DMS 273 treated with DMSO at 0.1 percent for 48 hours (cell line): ENCODE data around the gene TMPRSS6.

Experiments used
- DNase-seq: peaks from one replicate; lab custom pipeline; 2025; lab: John Stamatoyannopoulos, UW

TMPRSS6 gene

DNA sequence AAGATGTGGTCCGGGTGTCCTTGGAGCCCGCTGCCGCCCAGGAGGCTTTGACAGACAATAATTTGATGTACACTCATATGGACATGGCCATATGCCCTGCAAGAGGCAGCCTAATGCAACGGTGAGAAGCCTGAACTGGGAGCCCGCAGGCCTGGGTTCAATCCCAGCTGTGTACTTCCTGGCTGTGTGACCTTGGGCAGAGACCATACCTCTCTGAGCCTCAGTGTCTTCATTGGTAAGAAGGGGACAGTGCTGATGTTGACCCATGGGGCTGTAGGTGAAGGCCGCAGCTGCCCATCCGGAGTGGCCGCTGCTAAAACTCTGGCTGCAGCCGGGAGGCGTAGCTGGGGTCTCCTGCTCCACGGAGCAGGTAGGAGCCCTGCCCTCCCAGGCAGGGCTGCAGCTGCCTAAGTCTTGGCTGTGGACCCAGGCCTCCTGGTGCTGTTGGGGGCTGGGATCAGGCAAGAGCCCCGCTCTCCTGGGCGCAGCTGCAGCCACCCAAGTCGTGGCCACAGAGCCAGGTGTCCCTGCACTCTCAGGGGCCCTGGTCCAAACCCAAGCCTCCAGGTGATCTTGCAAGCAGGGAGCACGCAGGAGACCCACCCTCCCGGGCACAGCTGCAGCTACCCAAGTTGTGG, 31.3 kb upstream of the TMPRSS6 start:
- no peak for DNase-seq

DNA sequence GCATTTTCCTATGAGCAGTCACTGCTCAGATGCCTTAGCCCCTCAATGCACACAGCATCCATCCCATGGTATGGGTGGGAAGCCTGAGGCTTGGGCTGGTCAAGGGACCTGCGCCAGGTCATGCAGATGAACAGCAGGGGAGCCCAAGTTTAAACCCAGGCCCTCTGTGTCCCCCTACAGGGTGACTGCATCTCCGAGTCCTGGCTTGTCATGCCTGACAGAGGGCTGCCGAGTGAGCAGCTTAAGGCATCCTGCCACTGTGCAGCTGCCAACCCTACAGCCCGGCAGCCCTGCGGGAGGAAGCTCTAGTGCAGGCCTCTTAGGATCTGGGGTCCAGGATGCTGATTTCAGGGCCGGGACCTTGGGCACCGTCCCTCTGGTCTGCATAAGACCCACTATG, 30.2 kb upstream of the TMPRSS6 start:
- no peak for DNase-seq

DNA sequence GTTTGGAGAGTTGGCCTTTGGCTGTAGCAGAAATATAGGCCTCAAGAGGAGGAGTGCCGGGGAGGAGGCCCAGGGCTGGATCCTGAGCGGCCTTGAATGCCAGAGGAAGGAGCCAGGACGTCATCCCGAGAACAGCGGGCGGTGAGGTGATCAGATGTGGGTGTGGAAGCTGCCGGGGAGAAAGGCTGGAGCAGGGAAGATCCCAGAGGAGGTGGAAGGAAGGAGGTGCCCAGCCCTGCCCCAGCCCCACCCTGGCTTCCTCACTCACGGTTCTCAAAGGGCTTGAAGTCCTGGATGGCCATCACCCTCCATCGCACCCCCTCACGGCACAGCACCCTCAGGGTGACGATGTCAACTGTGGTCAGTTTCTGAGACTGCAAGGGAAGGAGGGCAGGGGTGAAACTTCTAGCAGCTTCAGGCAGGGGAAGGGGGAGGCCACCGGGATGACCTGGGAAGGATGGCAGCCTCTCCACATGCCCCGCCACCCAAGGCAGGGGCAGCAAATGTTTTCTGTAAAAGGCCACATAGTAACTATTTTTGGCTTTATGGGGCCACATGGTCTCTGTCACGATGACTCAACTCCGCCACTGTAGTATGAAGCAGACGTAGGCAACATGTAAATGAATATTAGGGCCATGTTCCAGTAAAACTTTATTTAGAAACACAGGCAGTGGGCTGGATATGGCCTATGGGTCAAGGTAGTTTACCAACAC, 29.5 kb upstream of the TMPRSS6 start:
- DNase-seq: no peak

DNA sequence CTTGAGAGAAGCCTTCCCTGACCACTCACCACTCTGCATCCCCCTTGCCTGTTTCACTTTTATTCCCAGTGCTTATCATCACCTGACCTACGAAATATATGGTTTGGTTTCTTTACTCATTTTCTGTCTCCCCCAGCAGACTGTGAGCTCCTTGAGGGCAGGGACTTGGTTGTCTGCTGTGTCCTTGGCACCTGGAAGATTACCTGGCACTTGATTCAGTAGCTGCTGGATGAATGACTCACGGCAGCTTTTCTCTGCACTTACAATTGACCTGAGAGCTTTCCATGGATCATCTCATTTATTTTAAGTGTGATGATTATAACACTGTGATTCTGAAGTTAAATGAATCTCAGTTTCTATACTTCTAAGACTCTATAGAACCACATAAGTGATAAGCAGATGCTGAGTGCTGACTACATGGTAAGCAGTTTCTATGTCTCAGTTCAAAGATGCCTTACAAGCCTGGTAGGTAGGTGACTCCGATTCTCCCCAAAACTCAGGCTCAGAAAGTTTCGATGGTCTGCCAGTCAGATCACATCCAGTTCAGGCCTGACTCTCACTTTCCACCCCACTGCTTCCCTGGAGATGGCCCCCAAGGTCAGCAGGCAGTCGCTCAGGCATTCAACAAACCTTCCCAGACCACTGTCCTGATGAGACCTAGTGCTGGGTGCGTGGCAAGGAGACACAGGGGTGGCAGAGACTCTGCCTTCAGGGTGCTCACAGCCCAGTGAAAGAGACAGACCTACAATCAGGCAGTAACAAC, 28.6 kb upstream of the TMPRSS6 start:
- no peak for DNase-seq

DNA sequence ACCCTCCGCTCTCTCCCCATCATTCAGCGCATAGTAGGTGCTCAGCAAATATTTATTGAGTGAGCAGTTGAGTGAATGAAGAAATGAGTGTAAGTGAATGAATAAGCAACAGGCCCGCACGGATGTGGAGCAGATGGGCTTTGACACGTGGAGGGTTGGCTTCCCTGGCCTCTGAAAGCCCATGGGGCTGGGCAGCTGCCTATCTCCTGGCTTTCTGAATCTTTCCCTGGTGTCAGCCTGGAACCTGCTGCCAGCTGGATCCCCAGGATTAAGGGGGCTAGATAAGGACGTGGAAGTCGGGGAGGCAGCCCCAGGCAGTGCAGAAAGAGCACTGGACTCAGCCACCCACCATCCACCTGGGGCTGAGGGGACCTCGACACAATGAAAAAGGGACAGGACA, 27.6 kb upstream of the TMPRSS6 start:
- DNase-seq: peak; percentile 3

DNA sequence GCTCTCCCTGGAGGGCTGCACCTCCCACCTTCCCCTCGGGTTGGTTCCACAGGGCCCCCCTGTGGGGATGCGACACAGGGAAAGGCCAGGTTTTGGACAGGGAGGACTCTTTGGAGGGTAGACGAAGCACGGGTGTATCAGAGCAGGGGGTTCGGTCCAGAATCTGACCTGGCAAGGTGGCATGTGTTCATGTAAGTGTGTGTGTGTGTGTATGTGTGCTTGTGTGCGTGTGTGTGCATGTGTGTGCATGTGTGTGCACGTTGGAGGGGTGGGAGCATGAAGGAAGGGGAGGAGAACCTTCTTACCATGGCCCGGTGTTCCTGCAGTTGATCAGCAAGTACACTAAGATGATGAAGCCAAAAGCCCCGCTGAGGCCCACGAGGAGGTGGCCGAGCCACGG, 25.5 kb upstream of the TMPRSS6 start:
- DNase-seq: no peak

DNA sequence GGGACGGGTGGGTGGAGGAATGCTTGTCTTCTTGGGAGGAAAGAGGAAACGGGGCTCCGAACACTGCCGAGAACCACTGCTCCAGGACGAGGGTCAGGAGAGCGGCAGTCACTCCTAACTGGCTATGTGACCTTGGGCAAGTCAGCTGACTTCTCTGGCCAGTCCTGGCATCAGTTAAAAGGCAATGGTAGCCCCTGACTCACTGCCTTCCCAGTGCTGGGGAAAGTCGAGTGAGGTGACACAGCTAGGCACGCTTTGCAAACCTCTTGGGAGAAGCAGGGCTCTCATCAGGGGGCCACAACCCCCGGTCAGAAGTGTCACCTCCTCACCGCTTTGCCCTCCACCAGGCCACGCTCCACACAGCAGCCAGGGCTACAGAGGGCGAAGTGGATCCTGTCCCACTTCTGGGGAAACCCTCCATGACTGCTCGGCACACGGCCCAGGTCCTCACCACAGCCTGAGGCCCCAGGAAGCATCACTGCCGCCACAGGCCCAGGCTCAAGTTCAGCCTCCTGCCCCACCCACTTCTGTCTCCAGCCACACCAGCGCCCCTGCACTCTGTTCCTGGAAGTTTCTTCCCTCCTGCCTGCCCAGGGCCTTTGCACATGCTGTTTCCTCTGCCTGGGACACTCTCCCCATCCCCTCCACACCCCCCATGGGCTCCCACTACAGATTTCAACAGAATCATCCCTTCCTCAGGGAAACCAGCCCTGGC, 23.9 kb upstream of the TMPRSS6 start:
- DNase-seq: no peak

DNA sequence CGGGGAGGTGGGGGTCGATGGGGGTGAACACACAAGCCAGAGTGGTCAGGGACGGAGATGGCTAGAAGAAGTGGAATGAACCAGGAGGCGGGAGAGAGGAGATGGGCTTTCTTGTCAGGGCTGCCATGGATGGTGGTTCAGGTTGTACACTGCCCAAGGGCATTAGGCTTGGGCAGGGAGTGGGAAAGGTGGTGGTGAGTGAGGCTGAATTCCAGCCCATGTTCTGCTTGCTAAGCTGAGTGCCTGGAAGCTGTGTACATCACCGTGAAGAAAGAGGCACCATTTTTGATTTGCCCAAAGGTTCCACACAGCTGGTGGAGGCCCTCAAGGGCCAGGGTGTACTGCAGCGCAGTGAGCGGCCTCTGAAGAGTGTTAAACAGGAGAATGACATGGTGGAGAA, 23.3 kb upstream of the TMPRSS6 start:
- DNase-seq: no peak

DNA sequence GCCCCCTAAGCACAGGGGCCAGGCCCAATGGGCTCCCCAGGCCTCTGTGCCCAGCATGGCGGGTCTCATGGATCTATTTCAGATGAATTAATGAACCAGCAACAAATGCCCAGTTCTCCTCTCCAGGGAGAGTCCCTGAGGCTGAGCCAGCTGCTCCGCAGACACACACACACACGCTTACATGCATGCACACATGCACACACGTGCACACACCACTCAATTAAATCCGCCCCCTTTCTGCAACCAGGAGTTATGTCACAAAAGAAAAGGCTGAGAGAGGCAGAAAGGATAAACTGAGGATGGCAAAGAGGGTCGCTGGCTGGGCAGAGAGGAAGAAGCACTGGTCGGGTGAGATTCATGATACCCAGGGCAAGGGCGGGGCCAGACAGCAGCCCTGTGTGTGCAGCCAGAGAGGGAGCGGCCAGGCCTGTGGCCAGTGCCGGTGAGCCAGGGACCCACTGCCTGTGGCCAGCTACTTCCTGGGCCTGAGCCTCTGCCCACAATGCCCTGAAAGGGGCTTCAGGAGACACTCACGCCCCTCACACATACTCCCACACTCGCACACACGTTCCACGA, 20.4 kb upstream of the TMPRSS6 start:
- DNase-seq: no peak

DNA sequence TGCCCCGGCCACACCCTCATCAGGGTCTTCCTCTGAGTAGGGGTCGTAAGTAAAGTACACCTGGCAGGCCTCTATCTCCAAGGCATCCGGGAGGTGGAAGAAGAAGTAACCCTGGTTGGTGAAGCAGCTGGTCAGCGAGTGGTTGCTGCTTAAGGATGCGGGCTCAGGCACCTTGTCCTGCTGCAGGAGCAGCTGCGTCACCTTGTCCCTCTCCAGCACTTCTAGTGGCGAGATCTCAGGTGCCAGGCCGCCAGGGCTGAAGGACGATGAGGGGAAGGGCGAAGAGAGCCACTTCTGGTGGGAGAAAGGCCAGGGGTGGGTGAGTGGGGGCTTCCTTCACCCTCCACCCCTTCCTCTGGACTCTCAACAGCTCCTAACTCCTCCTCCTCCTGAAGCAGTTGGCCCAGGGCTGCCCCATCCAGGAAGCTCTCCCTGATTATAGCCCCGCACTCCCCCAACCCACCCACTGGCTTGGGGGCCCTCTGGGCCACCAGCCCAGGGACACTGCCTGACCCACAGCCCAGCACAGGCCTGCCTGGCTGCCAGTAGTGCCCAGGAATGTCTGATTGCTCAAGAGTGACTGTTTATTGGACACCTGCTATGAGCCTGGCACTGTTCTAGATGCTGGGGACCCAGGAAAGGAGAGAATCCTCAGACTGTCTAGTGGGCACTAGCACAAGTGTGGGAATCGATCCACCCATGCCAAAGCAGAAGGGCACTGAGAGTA, 19.2 kb upstream of the TMPRSS6 start:
- no peak for DNase-seq

DNA sequence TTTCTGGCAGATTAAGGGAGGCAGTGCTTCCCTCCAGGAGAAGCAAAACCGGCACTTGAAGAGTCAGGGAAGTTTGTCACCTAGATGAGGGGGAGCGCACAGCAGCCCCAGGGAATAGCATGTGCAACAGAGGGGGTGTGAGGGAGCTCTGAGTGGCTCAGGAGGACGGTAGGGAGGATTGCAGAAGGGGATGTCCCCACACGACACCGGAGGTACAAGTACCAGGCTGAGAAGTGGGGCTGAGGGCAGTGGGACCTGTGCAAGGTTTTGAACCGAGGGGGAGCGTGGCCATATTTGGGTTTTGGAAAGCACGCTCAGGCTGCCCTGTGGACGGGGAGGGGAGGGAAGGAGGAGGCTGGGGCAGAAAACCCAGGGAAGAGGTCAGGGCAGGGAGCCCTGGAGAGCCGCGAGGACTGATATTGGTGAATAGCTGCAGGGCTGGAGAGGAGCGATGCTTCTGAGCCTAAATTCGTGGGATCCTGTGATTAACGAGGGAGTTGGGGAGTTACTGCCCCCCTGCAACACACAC, 17.9 kb upstream of the TMPRSS6 start:
- no peak for DNase-seq

DNA sequence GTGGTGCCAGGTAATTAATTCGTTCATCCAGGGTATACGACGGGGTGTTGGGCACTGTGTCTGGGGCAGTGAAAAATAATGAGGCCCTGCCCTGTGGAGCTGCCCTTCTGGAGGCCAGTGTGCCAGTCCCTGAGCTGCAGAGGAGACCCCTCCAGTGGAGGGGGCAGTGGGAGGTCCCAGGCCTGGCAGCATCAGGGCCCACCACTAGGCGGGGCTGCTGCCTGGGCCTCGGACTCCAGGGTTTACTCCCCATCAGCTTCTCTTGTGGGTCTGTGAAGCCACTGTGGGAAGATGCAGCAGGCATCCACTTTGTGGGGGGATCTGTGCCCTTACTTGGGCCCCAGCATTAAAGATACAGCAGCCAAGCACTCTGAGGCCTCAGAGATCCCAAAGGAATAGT, 17.4 kb upstream of the TMPRSS6 start:
- no peak for DNase-seq

DNA sequence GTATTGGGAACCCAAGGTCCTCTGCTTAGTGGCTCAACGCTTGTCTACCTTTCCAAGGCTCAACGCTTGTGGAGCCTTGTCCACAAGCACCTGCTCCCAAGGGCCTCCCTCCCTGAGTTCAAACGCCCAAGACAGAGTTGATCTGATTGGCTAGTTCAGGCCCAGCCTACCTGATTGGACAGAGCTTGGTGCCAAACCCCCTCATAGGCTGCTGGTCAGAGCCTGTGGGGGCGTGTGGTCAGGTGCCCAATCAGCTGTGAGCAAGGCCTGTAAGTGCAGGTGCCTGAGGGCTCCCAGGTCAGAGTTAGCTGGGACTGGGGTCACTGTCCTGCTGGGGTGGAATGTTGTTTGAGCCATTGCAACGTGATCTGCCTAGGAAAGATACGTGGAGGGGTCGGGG, 16.9 kb upstream of the TMPRSS6 start:
- no peak for DNase-seq

DNA sequence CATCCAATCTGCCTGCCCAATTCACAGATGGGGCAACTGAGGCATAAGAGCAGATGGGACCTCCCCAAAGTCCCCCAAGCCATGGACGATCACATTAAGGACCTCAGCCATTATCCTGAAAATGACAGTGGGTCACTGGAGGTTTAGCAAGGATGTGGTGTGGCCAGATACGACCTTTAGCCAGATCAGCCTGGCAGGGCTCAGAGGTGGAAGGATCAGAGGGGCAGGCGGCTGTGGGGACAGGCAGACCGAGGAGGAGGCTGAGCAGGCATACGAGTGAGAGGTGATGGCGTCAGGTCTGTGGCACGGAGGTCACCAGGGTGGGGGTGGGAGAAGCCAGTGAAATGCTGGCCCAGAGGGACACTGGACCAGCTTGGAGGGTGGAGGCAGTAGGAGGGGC, 14.1 kb upstream of the TMPRSS6 start:
- DNase-seq: no peak

DNA sequence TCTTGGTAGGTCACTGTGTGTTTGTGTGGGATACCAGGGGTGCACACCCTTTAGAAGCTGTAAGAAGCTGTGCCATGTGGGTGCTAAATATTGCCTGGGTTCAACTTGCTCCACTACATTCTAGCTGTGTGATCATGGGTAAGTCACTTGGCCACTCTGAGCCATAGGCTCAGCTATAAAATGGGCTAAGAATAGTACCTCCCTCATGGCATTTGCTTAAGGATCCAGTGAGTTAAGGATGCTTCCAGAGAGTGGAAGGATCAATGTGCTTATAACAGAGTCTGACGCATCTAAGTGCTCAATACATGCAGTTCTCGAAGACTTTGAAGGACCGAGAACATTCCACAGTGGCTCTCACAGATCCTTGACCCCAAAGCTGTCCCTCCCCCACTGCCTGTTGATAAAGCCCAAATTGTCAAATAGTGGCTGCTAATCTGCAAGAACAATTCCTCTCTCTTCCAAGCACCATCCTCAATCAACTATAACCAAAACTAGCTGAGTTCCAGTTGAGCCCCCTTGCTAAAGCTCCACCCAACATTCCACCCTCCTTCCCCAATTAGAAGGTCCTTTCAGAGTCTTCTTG, 13.2 kb upstream of the TMPRSS6 start:
- no peak for DNase-seq

DNA sequence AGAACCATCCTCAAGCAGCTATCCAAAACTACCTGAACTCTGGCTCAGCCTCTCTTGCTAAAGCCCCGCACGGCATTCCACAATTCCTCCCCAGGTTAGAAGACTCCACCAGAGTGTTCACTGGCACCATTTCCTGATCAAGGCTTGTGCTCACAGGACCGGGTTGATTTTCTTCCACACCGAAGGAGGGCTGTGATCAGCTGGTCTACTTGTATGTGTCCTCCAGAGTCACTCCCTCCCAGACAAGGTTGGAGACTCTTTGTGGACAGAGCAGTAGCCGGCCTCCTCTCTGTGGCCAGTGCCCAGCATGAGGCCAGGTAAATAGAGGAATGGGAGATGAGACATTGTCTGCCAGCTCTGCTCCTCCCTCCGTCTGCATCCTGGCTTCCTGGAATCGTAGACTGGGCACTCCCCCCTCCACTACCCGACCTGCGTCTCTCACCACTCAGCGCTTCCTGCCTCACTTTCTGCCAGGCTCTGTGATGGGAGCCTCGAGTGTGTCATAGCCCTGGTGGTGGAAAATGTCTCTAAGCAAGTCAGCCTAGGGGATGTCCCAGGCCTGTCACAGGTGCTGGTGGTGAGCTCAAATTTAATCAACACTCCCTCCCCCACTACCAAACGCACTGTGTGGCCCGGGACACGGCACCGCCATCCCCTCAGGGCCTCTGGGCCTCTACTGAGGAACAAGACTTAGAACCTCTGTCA, 12.5 kb upstream of the TMPRSS6 start:
- no peak for DNase-seq

DNA sequence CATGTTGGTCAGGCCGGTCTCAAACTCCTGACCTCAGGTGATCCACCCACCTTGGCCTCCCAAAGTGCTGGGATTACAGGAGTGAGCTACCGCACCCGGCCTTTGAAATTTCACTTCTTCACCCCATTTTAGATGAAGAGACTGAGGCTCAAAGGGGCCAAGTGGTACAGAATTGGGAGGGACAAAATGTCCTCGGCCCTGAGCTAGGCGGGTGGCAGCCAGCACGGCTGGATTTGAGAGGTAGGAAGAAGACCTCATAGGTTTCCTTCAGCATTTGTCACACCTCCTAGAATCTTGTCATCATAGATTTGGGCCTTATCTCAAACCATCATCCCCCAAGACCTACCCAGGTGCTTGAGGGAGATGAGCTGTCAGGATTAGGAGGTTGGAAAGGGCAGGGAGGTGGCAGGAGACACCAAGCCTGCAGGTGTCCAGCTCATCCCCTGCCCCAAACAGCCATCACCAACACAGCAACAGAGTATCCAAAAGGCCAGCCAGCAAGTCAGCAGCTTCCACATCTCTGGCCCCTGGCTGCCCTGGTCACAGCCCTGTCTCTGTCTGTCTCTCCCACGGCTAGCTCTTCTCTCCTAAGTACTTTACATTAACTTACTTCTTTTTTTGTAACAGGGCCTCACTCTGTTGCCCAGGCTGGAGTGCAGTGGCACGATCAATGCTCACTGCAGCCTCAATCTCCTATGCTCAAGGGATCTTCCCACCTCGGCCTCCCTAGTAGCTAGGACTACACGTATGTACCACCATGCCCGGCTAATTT, 11.2 kb upstream of the TMPRSS6 start:
- no peak for DNase-seq

DNA sequence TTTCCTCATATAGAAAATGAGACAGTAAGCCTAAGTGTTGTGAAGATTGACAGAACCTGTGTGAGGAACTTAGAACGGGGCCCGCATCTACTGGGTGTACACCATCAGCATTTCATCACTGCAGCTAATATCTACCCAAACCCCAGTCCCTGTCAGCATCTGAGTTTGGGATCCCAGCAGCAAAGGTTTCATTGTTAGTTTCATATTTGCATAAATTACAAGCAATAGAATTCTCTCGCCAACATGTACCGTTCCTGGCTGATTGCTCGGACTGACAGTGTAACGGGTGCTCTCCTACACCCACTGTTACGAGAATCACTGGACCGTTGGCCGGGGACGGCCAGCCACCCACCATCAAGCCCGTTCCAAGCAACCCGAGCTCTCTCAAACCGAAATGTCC, 10.4 kb upstream of the TMPRSS6 start:
- DNase-seq: no peak

DNA sequence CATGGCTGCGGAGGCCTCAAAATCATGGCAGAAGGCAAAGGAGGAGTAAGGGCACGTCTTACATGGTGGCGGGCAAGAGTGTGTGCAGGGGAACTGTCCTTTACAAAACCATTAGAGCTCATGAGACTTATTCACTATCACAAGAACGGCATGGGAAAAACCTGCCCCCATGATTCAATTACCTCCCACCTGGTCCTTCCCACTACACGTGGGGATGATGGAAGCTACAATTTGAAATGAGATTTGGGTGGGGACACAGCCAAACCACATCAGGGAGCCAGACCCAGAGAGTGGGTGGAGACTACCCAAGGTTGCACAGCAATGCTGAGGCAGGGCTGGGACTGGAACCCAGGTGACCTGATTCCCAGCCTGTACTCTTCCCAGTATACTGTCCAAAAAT, 8.6 kb upstream of the TMPRSS6 start:
- DNase-seq: no peak

DNA sequence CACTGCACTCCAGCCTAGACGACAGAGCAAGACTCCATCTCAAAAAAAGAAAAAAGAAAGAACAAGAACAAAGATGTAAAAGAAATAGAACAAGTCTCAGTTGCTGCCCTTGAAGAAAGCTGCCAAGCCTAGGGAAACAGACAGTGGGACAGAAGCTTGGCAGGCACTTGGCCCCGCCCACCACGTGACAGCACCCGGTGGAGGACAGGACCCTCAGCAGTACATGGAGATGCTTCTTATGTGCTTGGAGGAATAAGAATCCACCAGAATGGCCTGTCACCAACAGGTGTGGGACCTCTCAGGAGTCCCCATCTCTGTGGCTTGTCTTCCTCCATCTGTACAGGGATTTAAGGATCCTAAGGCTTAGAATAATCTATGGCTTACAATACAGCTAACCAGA, 7.6 kb upstream of the TMPRSS6 start:
- DNase-seq: no peak
